Vagina (tissue), 2 donors: Measurements from ENCODE around the gene MAML2.

Experiments
- POLR2A ChIP-seq, 2 donors: fragments of 450-650 bp; IDR thresholded peaks; one replicate each; pipeline ENCODE4 v1.6.1; 2017; ENCODE audit warnings: antibody characterized with exemption in 2 of 2, mild to moderate bottlenecking in 2 of 2, moderate library complexity in 2 of 2
- POLR2AphosphoS5 ChIP-seq, 2 donors: sonication (generic); formaldehyde crosslinking; IDR thresholded peaks; one replicate each; pipeline ENCODE4 v1.9.0; 2017; ENCODE audit warnings: antibody characterized with exemption in 2 of 2, mild to moderate bottlenecking in 2 of 2, low read depth in 1 of 2; ENCODE audit not compliant: insufficient read depth in 1 of 2
- TF ChIP-seq, protein P1 (sequence below), 3 experiments: fragments of 450-650 bp in 2 of 3; fragments of 200-600 bp in 1 of 3; sonication (generic) in 1 of 3; IDR thresholded peaks; one replicate each; pipeline ENCODE4 v1.5.1; 2017 to 2019; ENCODE audit warnings: antibody characterized with exemption in 3 of 3, mild to moderate bottlenecking in 2 of 3, moderate library complexity in 2 of 3

DNA sequence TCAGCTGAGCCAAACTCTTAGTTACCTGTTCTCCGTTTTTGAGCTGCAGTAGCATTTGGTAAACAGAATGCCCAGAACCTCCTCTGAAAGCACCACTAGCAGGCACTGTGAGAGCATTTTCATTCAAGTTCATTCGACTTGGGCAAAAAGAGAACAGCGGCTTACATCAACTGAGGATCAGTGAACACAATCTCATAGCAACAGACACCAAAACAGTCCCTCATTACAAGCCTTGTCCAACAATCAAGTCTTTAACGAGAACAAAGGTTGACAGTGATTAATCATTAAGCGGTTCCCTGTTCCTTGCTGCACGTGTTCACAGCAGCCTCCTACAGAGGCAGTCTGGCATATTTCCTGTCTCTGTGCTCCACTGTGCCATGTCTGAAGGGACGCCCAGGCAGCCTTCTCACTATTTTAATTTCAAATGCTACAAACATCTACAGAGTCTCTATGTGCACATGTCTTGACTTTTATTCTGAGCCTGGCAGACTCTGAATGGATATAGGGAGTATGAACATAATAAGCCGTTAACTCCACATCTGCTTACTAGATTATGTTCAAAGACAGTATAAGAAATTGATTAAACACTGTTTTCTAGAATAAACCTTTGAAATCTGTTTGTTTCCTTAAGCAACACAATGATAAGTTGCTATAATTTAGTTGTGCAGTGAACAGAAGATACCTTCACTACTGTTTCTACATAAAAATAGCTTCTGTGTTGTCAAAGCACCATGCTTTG lies 330.7 kb downstream of the MAML2 start:
- TF ChIP-seq, protein P1, sequence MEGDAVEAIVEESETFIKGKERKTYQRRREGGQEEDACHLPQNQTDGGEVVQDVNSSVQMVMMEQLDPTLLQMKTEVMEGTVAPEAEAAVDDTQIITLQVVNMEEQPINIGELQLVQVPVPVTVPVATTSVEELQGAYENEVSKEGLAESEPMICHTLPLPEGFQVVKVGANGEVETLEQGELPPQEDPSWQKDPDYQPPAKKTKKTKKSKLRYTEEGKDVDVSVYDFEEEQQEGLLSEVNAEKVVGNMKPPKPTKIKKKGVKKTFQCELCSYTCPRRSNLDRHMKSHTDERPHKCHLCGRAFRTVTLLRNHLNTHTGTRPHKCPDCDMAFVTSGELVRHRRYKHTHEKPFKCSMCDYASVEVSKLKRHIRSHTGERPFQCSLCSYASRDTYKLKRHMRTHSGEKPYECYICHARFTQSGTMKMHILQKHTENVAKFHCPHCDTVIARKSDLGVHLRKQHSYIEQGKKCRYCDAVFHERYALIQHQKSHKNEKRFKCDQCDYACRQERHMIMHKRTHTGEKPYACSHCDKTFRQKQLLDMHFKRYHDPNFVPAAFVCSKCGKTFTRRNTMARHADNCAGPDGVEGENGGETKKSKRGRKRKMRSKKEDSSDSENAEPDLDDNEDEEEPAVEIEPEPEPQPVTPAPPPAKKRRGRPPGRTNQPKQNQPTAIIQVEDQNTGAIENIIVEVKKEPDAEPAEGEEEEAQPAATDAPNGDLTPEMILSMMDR (IDR thresholded peaks at IDR 0.05): peak in 2 of 3 experiments; percentile 22 to 36
- no peak for TF ChIP-seq POLR2A (IDR thresholded peaks at IDR 0.05)
- peak in 1 of 2 donors; percentile 78 for TF ChIP-seq POLR2AphosphoS5 (IDR thresholded peaks at IDR 0.05; ENCODE audit: insufficient read depth in 1 of 2, low read depth in 1 of 2)
